WTC11 (cell line): ENCODE measurements around the gene UGGT2. TPM values are rescaled to one million over a fixed set of nuclear protein-coding genes. Genes with fewer than 3 reads are reported as not detected.
A peak's percentile ranks its signal among the peaks of the same experiment; 100 is the strongest.

ENCODE experiments used
- ATAC-seq: fragments of 200-7000 bp; cut with Tn5 transposase; 2 replicates; pipeline ENCODE4 v1.10.0; 2021; ENCODE audit warnings: mild to moderate bottlenecking, moderate library complexity
- CTCF ChIA-PET: fragments of 300-600 bp; sonication (Branson Sonifier 250); formaldehyde crosslinking; loops from one replicate; lab custom pipeline; 2021; ENCODE audit warnings: antibody characterized with exemption; lab: Charles Lee
- POLR2A ChIA-PET: fragments of 350-600 bp; sonication (Branson Sonifier 250); formaldehyde crosslinking; loops from one replicate; lab custom pipeline; 2021; ENCODE audit warnings: antibody characterized with exemption; lab: Charles Lee
- DNase-seq: peaks from one replicate; pipeline ENCODE4 v3.0.0; 2021; ENCODE audit warnings: low spot score
- H3K27ac Mint-ChIP-seq: 2 replicates; pipeline ENCODE4 v1.8.0; 2021; ENCODE audit warnings: mixed read lengths
- H3K27me3 Mint-ChIP-seq: 2 replicates; pipeline ENCODE4 v1.8.0; 2021; ENCODE audit warnings: low read depth, mild to moderate bottlenecking, moderate library complexity, mixed read lengths
- H3K36me3 Mint-ChIP-seq: 2 replicates; pipeline ENCODE4 v1.8.0; 2021; ENCODE audit warnings: mixed read lengths
- H3K4me1 Mint-ChIP-seq: 2 replicates; pipeline ENCODE4 v1.8.0; 2022; ENCODE audit warnings: mixed read lengths
- H3K4me3 Mint-ChIP-seq: 2 replicates; pipeline ENCODE4 v1.8.0; 2021; ENCODE audit warnings: mild to moderate bottlenecking, moderate library complexity, mixed read lengths
- H3K9me3 Mint-ChIP-seq: 2 replicates; pipeline ENCODE4 v1.8.0; 2021; ENCODE audit warnings: mixed read lengths
- AFF4 ChIP-seq: sonication (generic); formaldehyde crosslinking; IDR thresholded peaks from 2 replicates; pipeline ENCODE4 v1.8.1; 2023; ENCODE audit warnings: mild to moderate bottlenecking, missing genetic modification reagents, borderline replicate concordance
- CREM ChIP-seq: sonication (generic); formaldehyde crosslinking; IDR thresholded peaks from 2 replicates; pipeline ENCODE4 v1.8.1; 2022; ENCODE audit warnings: mild to moderate bottlenecking, missing genetic modification reagents, moderate library complexity
- CTCF ChIP-seq: fragments of 200-600 bp; IDR thresholded peaks from 2 replicates; pipeline ENCODE4 v1.8.0; 2022; ENCODE audit warnings: antibody characterized with exemption
- ETV6 ChIP-seq: sonication (generic); formaldehyde crosslinking; IDR thresholded peaks from 2 replicates; pipeline ENCODE4 v1.8.1; 2022; ENCODE audit warnings: mild to moderate bottlenecking, missing genetic modification reagents
- JUN ChIP-seq: sonication (generic); formaldehyde crosslinking; IDR thresholded peaks from 2 replicates; pipeline ENCODE4 v1.8.0; 2023; ENCODE audit warnings: mild to moderate bottlenecking, missing genetic modification reagents
- NFYB ChIP-seq: sonication (generic); formaldehyde crosslinking; conservative IDR thresholded peaks from 2 replicates; pipeline ENCODE4 v1.8.0; 2022; ENCODE audit warnings: low read depth, missing genetic modification reagents
- NR2C2 ChIP-seq: sonication (generic); formaldehyde crosslinking; IDR thresholded peaks from 2 replicates; pipeline ENCODE4 v1.8.0; 2022; ENCODE audit warnings: mild to moderate bottlenecking, missing genetic modification reagents
- SMAD3 ChIP-seq: sonication (generic); formaldehyde crosslinking; IDR thresholded peaks from 2 replicates; pipeline ENCODE4 v1.8.0; 2022; ENCODE audit warnings: missing genetic modification reagents, mild to moderate bottlenecking, borderline replicate concordance
- SOX15 ChIP-seq: fragments of 250-450 bp; sonication (Bioruptor Pico); IDR thresholded peaks from 2 replicates; pipeline ENCODE4 v1.9.0; 2021; ENCODE audit warnings: mild to moderate bottlenecking
- ZNF219 ChIP-seq: sonication (generic); formaldehyde crosslinking; IDR thresholded peaks from 2 replicates; pipeline ENCODE4 v1.8.0; 2023; ENCODE audit warnings: missing genetic modification reagents, mild to moderate bottlenecking, borderline replicate concordance
- ZNF416 ChIP-seq: fragments of 250-450 bp; sonication (Bioruptor Pico); IDR thresholded peaks from 2 replicates; pipeline ENCODE4 v1.9.0; 2021; ENCODE audit warnings: mild to moderate bottlenecking, inconsistent platforms
- ZNF423 ChIP-seq: fragments of 250-450 bp; sonication (Bioruptor Pico); IDR thresholded peaks from 2 replicates; pipeline ENCODE4 v2.1.2; 2022; ENCODE audit warnings: mild to moderate bottlenecking, moderate library complexity
- ZSCAN18 ChIP-seq: fragments of 250-450 bp; sonication (Bioruptor Pico); IDR thresholded peaks from 2 replicates; pipeline ENCODE4 v2.1.2; 2022; ENCODE audit warnings: mild to moderate bottlenecking, moderate library complexity
- total RNA-seq: library from RNA; stranded (reverse); gene quantifications from 3 replicates; pipeline ENCODE4 v1.2.3, GENCODE V29; 2021
- TF ChIP-seq, protein P1 (sequence below): sonication (generic); formaldehyde crosslinking; IDR thresholded peaks from 2 replicates; pipeline ENCODE4 v1.8.1; 2022; ENCODE audit warnings: missing genetic modification reagents, borderline replicate concordance
- TF ChIP-seq, protein P2 (sequence below): fragments of 250-450 bp; sonication (Bioruptor Pico); IDR thresholded peaks from 2 replicates; pipeline ENCODE4 v1.9.0; 2021; ENCODE audit warnings: mild to moderate bottlenecking
- TF ChIP-seq, protein P3 (sequence below): fragments of 250-450 bp; sonication (Bioruptor Pico); IDR thresholded peaks from 2 replicates; pipeline ENCODE4 v1.9.0; 2021; ENCODE audit warnings: mild to moderate bottlenecking, borderline replicate concordance
- TF ChIP-seq, protein P4 (sequence below): sonication (generic); formaldehyde crosslinking; IDR thresholded peaks from 2 replicates; pipeline ENCODE4 v1.8.0; 2022; ENCODE audit warnings: mild to moderate bottlenecking, missing genetic modification reagents
- TF ChIP-seq, protein P5 (sequence below): sonication (generic); formaldehyde crosslinking; IDR thresholded peaks from 2 replicates; pipeline ENCODE4 v1.8.1; 2022; ENCODE audit warnings: low read depth, missing genetic modification reagents, borderline replicate concordance

UGGT2 gene
- total RNA-seq, 1 experiment from 2014 or later, result 31.1 TPM

- peaks cover 18% of the 10 kb centered on the region for H3K9me3 Mint-ChIP-seq
- no peak for DNase-seq
- CTCF ChIA-PET, result interaction anchor here (0.9 to 1.8 kb wide), 6 partner anchors 15 to 227 kb away, joined by 3 to 9 read pairs (median 4); partner anchors contain the start of gene UGGT2
Measured at GRCh38 chr13:96002322-96003131, 50.7 kb downstream of the UGGT2 start.

More at GRCh38 chr13:96002322-96003131, 50.7 kb downstream of the UGGT2 start:
- Mint-ChIP-seq H3K4me1 (peaks cover 64% of the 10 kb centered on the region), H3K27ac (peak overlapping the region; percentile 88)
- POLR2A ChIA-PET, result no interaction called here
- TF ChIP-seq AFF4 (no peak), SOX15 (no peak), ETV6 (CRISPR knock-in tag) (no peak), ZSCAN18 (CRISPR knock-in tag) (no peak), CTCF (no peak), ZNF219 (CRISPR knock-in tag) (no peak), ZNF416 (CRISPR knock-in tag) (no peak), SMAD3 (CRISPR knock-in tag) (no peak), CREM (CRISPR knock-in tag) (no peak), ZNF423 (CRISPR knock-in tag) (no peak), NFYB (CRISPR knock-in tag) (no peak), NR2C2 (no peak), JUN (CRISPR knock-in tag) (no peak)
- TF ChIP-seq, protein P1, sequence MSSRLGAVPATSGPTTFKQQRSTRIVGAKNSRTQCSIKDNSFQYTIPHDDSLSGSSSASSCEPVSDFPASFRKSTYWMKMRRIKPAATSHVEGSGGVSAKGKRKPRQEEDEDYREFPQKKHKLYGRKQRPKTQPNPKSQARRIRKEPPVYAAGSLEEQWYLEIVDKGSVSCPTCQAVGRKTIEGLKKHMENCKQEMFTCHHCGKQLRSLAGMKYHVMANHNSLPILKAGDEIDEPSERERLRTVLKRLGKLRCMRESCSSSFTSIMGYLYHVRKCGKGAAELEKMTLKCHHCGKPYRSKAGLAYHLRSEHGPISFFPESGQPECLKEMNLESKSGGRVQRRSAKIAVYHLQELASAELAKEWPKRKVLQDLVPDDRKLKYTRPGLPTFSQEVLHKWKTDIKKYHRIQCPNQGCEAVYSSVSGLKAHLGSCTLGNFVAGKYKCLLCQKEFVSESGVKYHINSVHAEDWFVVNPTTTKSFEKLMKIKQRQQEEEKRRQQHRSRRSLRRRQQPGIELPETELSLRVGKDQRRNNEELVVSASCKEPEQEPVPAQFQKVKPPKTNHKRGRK, result no peak
- TF ChIP-seq, protein P2, sequence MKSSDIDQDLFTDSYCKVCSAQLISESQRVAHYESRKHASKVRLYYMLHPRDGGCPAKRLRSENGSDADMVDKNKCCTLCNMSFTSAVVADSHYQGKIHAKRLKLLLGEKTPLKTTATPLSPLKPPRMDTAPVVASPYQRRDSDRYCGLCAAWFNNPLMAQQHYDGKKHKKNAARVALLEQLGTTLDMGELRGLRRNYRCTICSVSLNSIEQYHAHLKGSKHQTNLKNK, result no peak
- TF ChIP-seq, protein P3, sequence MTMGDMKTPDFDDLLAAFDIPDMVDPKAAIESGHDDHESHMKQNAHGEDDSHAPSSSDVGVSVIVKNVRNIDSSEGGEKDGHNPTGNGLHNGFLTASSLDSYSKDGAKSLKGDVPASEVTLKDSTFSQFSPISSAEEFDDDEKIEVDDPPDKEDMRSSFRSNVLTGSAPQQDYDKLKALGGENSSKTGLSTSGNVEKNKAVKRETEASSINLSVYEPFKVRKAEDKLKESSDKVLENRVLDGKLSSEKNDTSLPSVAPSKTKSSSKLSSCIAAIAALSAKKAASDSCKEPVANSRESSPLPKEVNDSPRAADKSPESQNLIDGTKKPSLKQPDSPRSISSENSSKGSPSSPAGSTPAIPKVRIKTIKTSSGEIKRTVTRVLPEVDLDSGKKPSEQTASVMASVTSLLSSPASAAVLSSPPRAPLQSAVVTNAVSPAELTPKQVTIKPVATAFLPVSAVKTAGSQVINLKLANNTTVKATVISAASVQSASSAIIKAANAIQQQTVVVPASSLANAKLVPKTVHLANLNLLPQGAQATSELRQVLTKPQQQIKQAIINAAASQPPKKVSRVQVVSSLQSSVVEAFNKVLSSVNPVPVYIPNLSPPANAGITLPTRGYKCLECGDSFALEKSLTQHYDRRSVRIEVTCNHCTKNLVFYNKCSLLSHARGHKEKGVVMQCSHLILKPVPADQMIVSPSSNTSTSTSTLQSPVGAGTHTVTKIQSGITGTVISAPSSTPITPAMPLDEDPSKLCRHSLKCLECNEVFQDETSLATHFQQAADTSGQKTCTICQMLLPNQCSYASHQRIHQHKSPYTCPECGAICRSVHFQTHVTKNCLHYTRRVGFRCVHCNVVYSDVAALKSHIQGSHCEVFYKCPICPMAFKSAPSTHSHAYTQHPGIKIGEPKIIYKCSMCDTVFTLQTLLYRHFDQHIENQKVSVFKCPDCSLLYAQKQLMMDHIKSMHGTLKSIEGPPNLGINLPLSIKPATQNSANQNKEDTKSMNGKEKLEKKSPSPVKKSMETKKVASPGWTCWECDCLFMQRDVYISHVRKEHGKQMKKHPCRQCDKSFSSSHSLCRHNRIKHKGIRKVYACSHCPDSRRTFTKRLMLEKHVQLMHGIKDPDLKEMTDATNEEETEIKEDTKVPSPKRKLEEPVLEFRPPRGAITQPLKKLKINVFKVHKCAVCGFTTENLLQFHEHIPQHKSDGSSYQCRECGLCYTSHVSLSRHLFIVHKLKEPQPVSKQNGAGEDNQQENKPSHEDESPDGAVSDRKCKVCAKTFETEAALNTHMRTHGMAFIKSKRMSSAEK, result no peak
- TF ChIP-seq, protein P4, sequence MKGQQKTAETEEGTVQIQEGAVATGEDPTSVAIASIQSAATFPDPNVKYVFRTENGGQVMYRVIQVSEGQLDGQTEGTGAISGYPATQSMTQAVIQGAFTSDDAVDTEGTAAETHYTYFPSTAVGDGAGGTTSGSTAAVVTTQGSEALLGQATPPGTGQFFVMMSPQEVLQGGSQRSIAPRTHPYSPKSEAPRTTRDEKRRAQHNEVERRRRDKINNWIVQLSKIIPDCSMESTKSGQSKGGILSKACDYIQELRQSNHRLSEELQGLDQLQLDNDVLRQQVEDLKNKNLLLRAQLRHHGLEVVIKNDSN, result no peak
- TF ChIP-seq, protein P5, sequence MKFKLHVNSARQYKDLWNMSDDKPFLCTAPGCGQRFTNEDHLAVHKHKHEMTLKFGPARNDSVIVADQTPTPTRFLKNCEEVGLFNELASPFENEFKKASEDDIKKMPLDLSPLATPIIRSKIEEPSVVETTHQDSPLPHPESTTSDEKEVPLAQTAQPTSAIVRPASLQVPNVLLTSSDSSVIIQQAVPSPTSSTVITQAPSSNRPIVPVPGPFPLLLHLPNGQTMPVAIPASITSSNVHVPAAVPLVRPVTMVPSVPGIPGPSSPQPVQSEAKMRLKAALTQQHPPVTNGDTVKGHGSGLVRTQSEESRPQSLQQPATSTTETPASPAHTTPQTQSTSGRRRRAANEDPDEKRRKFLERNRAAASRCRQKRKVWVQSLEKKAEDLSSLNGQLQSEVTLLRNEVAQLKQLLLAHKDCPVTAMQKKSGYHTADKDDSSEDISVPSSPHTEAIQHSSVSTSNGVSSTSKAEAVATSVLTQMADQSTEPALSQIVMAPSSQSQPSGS (CRISPR knock-in tag), result no peak
- TF ChIP-seq, all 79 proteins: peak for 0
- Mint-ChIP-seq H3K4me3 (no peak overlapping the region), H3K27me3 (no peaks in the 10 kb centered on the region), H3K36me3 (peaks cover 23% of the 10 kb centered on the region)
- ATAC-seq, result no peak
